GM18507 (cell line): ENCODE measurements around the gene IL22.

Experiments used
- DNase-seq: peaks from one replicate; pipeline ENCODE4 v3.0.0; 2011; ENCODE audit warnings: low read depth; ENCODE audit not compliant: insufficient read length; ENCODE audit errors: extremely low spot score
- FAIRE-seq: peaks from 2 replicates; lab custom pipeline; 2011; peaks lifted over from hg19 to GRCh38; lab: Jason Lieb, UNC

IL22 gene

DNA sequence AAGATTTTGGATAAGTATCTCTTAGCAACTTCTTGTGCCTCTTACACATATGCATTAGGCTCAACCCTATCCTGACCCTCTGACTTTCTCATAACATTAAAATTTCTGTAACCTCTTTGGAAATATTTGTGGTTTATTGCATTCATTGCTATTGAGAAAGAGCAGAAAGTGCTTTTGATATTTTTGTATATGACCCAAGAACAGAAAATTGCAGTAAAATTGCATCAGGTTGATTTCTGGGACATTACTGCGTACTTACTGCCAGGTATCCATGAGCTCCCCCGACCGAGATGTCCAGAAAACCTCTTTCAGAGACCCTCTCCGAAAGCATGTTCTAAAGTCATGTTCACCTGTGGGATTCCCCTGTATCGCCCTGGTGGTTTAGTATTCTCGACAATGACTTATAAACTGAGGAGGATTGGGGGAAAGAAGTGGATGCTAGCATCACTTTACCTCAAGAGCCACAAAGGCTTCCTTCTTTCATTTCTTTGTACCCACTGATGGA, 14.5 kb upstream of the IL22 start:
- no peak for DNase-seq
- FAIRE-seq = no peak

GRCh38 chr12:68264857-68265256, 11.5 kb upstream of the IL22 start:
- no peak for DNase-seq
- FAIRE-seq = no peak

DNA sequence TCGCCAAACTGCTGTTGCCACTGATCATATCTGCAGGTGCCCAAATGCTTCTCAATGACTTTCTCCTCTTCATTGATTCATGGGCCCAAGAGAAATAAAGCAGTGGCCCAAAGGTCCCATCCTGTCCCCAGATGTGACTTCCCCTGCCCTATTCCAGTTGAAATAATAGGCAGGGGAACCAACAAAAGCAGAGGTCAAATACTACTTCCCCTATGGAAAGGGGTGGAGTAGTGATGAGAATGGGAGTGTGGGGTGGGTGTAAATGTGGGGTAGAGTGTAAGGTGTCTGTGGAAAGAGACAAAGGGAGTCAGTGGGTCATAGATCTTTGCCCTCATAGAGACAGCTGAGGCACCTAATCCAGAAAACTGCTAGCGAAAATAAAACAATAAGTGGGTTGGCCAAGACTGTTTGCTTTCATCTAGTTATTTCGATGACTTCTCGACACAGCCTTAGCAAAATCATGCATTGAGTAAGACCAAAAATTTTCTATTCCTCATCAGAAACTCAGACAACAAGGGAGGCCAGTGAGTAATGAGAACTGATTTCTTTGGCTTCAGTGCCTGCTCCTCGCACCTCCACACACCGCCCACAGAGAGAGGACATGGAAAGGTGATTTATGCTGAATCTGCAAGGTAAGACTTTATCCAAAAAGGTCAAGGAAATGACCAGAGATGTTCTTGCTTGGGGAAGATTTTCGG, 10.9 kb upstream of the IL22 start:
- no peak for FAIRE-seq
- no peak for DNase-seq

GRCh38 chr12:68263366-68263765, 10.0 kb upstream of the IL22 start:
- FAIRE-seq = no peak
- no peak for DNase-seq

- no peak for DNase-seq
- no peak for FAIRE-seq
Observed at GRCh38 chr12:68261896-68262295, 8.5 kb upstream of the IL22 start.

- DNase-seq (no peak), FAIRE-seq (no peak)
Observed at GRCh38 chr12:68260153-68260552, 6.7 kb upstream of the IL22 start.

DNA sequence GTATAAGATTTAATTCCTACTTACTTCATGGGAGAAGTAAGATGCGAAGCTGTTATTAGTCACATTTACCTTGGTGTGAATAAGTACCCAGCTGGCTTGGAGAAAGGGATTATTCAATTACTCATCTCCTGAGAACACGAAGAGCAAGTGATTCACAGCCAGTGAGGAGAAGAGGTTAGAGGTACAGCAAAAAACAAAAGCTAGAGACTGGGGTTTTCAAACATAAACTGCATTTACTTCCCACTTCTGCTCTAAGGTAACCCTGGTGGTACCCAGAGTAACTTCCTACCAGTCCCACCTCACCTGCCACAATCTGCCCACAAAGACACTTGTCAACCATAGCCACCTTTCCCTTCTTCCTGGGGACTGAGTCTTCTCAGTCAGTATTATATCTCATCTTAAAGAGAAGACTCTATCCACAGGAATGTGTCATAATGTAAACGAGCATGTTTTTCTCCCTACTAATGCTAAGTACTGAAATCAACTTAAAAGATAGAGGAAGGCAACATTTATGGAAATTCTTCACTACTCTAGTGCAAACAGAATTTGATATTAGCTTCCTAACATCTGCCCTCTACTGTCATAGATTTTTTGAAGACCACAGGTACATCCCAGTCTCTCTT, 6.0 kb upstream of the IL22 start:
- DNase-seq = no peak
- FAIRE-seq = peak; percentile 31

GRCh38 chr12:68252077-68252476, 1.3 kb downstream of the IL22 start:
- DNase-seq (no peak), FAIRE-seq (no peak)

- DNase-seq = no peak
- FAIRE-seq = no peak
Observed at GRCh38 chr12:68250454-68250853, 3.0 kb downstream of the IL22 start.

DNA sequence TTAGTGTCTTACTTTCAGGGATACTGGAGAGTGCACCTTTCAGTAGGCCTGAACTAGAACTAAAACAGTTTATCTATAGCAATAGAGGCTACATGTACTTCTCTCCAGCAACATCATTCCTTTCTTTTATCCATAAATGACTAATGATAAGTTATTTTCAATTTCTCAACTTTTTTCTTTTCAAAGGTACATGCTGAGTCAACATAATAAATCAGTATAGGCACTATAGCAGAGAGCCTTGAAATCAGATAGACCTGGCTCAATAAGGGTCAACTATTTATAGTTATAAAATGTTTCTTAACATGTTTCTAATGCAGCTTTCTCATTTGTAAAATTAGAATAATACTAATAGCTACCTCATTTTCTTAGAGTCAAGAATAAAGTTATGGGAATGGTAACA, 5.6 kb downstream of the IL22 start:
- DNase-seq = no peak
- no peak for FAIRE-seq

DNA sequence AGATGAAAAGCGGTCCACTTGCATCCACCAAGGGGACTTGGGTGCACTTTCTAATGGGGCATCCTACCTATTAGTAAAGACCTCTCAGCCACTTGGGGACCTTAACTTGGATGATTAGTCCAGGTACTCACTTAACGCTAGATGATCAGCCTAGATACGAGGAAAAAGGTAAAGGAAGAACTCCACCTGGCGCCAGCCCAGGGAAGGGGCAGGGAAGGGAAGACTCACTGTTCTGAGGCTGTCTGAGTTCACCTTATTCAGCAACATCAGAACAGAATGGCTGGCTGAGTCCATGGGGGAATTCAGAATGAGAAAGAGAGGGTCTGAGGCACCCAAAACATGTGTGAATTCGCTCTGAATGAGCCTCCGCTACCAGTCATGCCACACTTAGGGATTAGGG, 7.1 kb downstream of the IL22 start:
- FAIRE-seq = no peak

GRCh38 chr12:68245180-68246021, 8.0 kb downstream of the IL22 start:
- DNase-seq (no peak), FAIRE-seq (no peak)

More for the DNA sequence above, 7.1 kb downstream of the IL22 start:
- no peak for DNase-seq

- FAIRE-seq (no peak), DNase-seq (no peak)
Observed at GRCh38 chr12:68242777-68243176, 10.6 kb downstream of the IL22 start.

DNA sequence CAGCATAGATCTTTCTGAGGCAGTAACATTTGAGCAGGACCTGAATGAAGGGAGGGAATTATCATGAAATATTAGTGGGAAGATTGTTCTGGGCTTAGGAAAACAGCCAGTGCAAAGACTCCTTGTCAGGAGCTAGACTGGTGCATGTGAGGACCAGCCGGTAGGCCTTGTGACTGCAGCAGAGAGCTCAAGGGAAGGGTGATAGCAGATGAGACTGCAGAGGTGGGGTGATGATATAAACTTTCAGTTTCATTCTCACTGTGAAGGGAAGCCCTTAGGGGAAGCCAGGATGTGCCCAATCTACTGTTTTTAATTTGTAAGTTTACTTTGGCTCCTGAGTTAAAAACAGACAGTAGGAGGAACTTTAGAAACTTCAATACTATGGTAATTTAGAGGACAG, 12.4 kb downstream of the IL22 start:
- FAIRE-seq (peak; percentile 97), DNase-seq (peak; percentile 70)

DNA sequence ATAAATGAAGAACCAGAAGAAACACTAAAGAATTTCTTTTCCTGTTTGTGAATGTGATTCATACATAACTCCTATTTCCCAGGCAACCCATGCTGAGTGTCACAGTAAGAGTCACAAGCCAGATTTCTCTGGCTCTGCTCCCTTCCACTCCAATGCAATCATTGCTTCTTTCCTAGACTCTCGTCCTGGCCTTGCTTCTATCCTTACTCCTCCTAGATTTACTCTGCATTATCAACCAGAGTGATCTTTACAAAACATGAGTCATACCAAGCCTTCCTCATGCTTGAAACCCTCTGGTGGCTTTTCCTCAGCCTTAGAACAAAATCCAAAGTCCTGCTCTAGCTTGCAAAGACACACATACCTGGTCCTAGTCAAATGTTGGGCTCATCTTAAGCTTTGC, 13.3 kb downstream of the IL22 start:
- DNase-seq (no peak), FAIRE-seq (no peak)

DNA sequence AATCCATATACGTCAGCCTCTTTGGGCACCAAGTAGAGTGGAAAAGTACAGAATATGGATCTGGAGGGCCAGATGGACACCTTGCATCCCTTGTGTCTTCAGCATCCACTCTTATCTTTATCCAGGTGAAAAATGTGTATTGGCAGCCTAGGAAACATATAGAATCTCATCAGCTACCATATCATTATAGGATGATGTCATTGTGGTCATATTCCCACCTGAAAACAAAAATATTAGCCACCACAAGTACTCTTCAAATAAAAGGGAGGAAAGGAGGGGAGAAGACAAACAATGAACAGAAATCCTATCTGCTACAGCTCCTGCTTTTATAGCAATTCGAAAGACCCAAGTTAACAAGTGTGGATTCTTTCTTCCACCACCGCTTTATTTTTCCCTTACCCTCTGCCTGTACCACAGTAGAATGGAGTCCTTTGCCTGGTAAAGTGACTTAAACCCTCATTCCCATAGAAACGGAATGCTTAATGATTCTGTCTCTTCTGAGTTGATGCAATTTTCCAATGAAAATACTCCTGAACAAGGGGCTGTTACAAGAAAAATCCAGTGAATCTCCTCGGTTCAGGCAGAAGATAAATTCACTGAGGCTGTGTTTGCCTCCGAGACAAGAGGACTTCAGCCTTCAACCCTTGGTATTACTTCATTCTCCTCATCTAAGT, 14.0 kb downstream of the IL22 start:
- FAIRE-seq = no peak
- DNase-seq = no peak

DNA sequence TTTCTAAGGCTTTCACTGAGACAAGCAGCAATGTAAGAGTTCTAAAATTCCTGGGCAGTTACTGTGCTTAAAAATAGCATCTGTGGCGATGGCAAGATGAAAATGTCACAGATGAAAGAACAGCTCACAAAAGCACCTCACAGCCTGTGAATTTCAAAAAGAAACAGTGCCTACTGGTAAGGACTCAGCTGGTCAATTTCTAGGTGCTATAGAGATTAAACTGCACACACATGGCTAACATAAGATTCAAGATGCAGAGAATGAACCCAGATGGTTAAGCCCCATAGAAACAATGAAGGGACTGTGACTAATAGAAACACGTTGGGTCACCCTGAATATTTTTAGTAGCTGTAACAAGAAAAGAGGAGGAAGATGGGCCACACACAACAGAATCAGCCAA, 15.8 kb downstream of the IL22 start:
- DNase-seq = no peak

DNA sequence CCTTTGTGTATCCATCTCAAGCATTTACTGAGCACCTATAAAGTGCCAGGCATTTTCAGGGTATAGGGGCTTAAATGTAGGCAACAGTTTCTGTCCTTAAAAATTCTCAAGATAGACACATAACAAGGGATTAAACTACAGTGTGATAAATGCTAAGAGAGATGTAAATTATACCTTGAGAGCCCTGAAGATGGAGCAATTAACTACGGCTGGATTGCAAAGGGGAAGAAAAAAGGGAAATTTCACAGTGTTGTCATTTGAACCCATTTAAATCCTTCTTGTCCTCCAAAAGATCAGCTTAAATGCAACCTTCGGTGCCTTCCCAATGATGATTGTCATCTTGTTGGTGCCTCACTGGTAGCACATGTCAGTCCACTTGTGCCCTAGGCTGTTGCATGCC, 16.3 kb downstream of the IL22 start:
- FAIRE-seq (no peak), DNase-seq (no peak)

More for the DNA sequence above, 15.8 kb downstream of the IL22 start:
- FAIRE-seq = peak; percentile 64

GRCh38 chr12:68236421-68237059, 16.9 kb downstream of the IL22 start:
- FAIRE-seq = peak; percentile 76

More at GRCh38 chr12:68236421-68237059, 16.9 kb downstream of the IL22 start:
- peak; percentile 29 for DNase-seq
